HG02763 (cell line): ENCODE data around the gene HOXC9.

Experiments
- ATAC-seq: cut with Tn5 transposase; IDR thresholded peaks from one replicate; pipeline ENCODE4 v1.9.1; 2021; ENCODE audit warnings: mild to moderate bottlenecking, moderate library complexity; ENCODE audit not compliant: unreplicated experiment

HOXC9 gene

GRCh38 chr12:54049108-54049507, 49.1 kb downstream of the HOXC9 start:
- ATAC-seq = no peak

- no peak for ATAC-seq
These were observed 50.5 kb downstream of the HOXC9 start for GRCh38 chr12:54050482-54050810.

- ATAC-seq = no peak
These were observed 51.3 kb downstream of the HOXC9 start for GRCh38 chr12:54051026-54051842.

GRCh38 chr12:54051874-54052437, 52.0 kb downstream of the HOXC9 start:
- no peak for ATAC-seq

- peak; percentile 7 for ATAC-seq
These were observed 52.6 kb downstream of the HOXC9 start for GRCh38 chr12:54052438-54053002.
